NCI-H2029 treated with DMSO at 0.1 percent for 48 hours (cell line): Measurements from ENCODE around the gene STX19.
"Not testable (repeated sequence)": the region's sequence is repeated elsewhere in the genome, so short reads cannot be mapped to it uniquely, and the experiment has no call there.

Experiments used
- DNase-seq: peaks from one replicate; lab custom pipeline; 2025; lab: John Stamatoyannopoulos, UW

STX19 gene

GRCh38 chr3:93973131-93974126 is 55.0 kb downstream of the STX19 start, which contains the start of gene PROS1:
Gene PROS1 (minus strand): TSS chr3:93973896. CDS start chr3:93973749, 147 bp downstream.
- DNase-seq: peak; percentile 13

DNA sequence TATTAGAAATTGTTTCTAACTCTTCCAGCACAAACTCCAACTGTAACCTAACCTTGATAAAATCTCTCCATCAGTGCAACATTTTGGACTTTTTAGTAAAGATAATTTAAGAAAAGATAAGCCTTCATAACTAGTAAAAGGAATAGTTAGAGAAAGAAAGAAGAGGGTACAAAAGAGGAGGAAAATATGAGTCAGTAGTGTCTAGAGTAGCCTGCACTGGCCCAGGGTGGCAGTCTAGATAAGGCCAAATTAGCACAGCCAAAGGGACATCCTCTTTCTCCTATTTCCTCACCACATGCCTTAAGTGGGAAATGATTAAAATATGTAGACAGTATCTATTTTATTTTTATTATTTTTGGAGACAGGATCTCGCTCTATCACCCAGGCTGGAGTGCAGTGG is 58.4 kb downstream of the STX19 start:
- no peak for DNase-seq

DNA sequence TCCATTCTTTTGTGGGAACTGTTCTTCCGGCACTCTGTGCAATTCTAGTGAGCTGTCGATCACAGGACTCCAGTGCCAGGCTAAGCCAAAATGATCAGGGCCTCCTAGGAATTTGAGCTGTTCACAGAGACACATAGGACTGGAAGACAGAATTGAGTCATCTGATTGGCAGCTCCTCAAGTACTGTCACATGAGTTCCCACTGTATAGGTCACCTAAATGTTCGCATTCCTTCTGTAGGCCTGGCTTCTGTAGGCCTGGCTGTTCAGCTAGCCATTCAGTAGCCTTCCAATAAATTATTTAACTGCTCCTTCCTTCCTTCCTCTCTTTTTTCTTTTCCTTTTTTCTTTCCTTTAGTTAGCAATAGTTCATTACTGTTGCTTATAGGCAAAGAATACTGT is 59.0 kb downstream of the STX19 start:
- no peak for DNase-seq

- not testable (repeated sequence) for DNase-seq
These were observed 63.3 kb downstream of the STX19 start for GRCh38 chr3:93965106-93965505.
